ENCODE data around the gene ARHGAP31. TPM values are rescaled to one million over a fixed set of nuclear protein-coding genes. Genes with fewer than 3 reads are reported as not detected.

The ARHGAP31 gene
- total and polyA plus RNA-seq, 10 of the 15 experiments (the other 5 are each of a cell fraction or from before 2014, with no cell fraction given), result 0.97 to 29.8 (median 10.3) TPM

GRCh38 chr3:119302697-119303551 lies 8.7 kb downstream of the ARHGAP31 start:
- H3K79me2 ChIP-seq (ENCODE audit: control insufficient read depth, insufficient read depth, low read length), result peaks cover 68% of the 10 kb centered on the region
- peaks cover 0 to 15% of the 10 kb centered on the region in 2 experiments; a peak in 2 of 4 replicates for H3K36me3 ChIP-seq (ENCODE audit: control insufficient read depth in 2 of 2, insufficient read depth in 2 of 2, low read length in 1 of 2)
- peak overlapping the region; percentile 62 for H3K27ac ChIP-seq (ENCODE audit: control insufficient read depth, insufficient read depth)
- H3K4me2 ChIP-seq (ENCODE audit: control insufficient read depth, insufficient read depth), result peak overlapping the region; percentile 79
- peaks cover 49% of the 10 kb centered on the region for H3K4me1 ChIP-seq (ENCODE audit: control insufficient read depth, insufficient read depth, low read length)
- H3K4me3 ChIP-seq, result peak overlapping the region; percentile 13; the same call in 1 of the 2 replicates
- ChIA-PET POLR2A (interaction anchor here (0.9 to 2.3 kb wide), 5 partner anchors 9 to 73 kb away, joined by 3 to 6 read pairs (median 4); partner anchors contain the start of gene ARHGAP31), RAD21 (ENCODE audit: unreplicated experiment) (interaction anchor here (0.6 to 5.1 kb wide), 8 partner anchors 9 to 161 kb away, joined by 3 to 34 read pairs (median 4); partner anchors contain the start of genes ARHGAP31 and B4GALT4), SMC1A (ENCODE audit: uncharacterized antibody, unreplicated experiment) (interaction anchor here (0.9 to 3.3 kb wide), 12 partner anchors 11 to 95 kb away, joined by 3 to 12 read pairs (median 4); no protein-coding TSS in a partner anchor), CTCF (interaction anchor here (0.6 to 1.6 kb wide), 5 partner anchors 10 to 94 kb away, joined by 3 to 11 read pairs (median 3); partner anchors contain the start of gene ARHGAP31)
- no peaks in the 10 kb centered on the region for H4K20me1 ChIP-seq (ENCODE audit: control insufficient read depth, insufficient read depth)
- ATAC-seq (peak; percentile 63), FAIRE-seq (peak; percentile 91), DNase-seq (ENCODE audit: low read depth, low spot score) (no peak)
- intact Hi-C loops (cut with micrococcal nuclease; ENCODE audit: unreplicated experiment), result no loop called here
- H3K9ac ChIP-seq (ENCODE audit: control insufficient read depth, insufficient read depth, low read length), result no peak overlapping the region
- no peaks in the 10 kb centered on the region for H3K27me3 ChIP-seq (replicated peaks in 1 of 2; ENCODE audit: control insufficient read depth in 2 of 2, insufficient read depth in 2 of 2, low read length in 1 of 2)
- peak overlapping the region; percentile 48 for H2AFZ ChIP-seq (ENCODE audit: control insufficient read depth, low read depth, low read length)
- WGBS (ENCODE audit: insufficient coverage, insufficient replicate concordance, low lambda C conversion rate, missing lambda C conversion rate), result 21% methylated on average over 7 of the region's 7 CpGs
- no peaks in the 10 kb centered on the region for H3K9me3 ChIP-seq (replicated peaks; ENCODE audit: control insufficient read depth, insufficient read depth, low read length)
- no TSS peak for BruUV-seq (replicated peaks)
- in situ Hi-C loops (cut with MboI), result no loop called here
- TF ChIP-seq ASH2L (IDR thresholded peaks at IDR 0.05; ENCODE audit: borderline replicate concordance, low read depth) (no peak), NBN (IDR thresholded peaks at IDR 0.05) (0 out of 2 replicates have a peak, but pooled peaks have one; percentile 19), EED (IDR thresholded peaks at IDR 0.05; ENCODE audit: low read depth) (0 out of 2 replicates have a peak, but pooled peaks have one; percentile 25), SPI1 (IDR thresholded peaks at IDR 0.05; ENCODE audit: borderline replicate concordance, insufficient read depth, low read depth, low read length) (peak; percentile 12; the same call in 1 of the 2 replicates), IKZF1 (conservative IDR thresholded peaks at IDR 0.05) (peak; percentile 42; the same call in 1 of the 2 replicates), TCF7 (IDR thresholded peaks at IDR 0.05; ENCODE audit: borderline replicate concordance) (no peak), MLLT1 (IDR thresholded peaks at IDR 0.05) (peak; percentile 93), POU2F2 (IDR thresholded peaks at IDR 0.05; ENCODE audit: borderline replicate concordance, low read depth, low read length) (peak; percentile 62), RELA (IDR thresholded peaks at IDR 0.05; ENCODE audit: borderline replicate concordance, partially characterized antibody) (no peak), CBX5 (IDR thresholded peaks at IDR 0.05; ENCODE audit: low read depth) (no peak), IKZF2 (IDR thresholded peaks at IDR 0.05) (peak; percentile 15 to 34; a peak in 1 of 4 replicates)
- TF ChIP-seq, protein P1, sequence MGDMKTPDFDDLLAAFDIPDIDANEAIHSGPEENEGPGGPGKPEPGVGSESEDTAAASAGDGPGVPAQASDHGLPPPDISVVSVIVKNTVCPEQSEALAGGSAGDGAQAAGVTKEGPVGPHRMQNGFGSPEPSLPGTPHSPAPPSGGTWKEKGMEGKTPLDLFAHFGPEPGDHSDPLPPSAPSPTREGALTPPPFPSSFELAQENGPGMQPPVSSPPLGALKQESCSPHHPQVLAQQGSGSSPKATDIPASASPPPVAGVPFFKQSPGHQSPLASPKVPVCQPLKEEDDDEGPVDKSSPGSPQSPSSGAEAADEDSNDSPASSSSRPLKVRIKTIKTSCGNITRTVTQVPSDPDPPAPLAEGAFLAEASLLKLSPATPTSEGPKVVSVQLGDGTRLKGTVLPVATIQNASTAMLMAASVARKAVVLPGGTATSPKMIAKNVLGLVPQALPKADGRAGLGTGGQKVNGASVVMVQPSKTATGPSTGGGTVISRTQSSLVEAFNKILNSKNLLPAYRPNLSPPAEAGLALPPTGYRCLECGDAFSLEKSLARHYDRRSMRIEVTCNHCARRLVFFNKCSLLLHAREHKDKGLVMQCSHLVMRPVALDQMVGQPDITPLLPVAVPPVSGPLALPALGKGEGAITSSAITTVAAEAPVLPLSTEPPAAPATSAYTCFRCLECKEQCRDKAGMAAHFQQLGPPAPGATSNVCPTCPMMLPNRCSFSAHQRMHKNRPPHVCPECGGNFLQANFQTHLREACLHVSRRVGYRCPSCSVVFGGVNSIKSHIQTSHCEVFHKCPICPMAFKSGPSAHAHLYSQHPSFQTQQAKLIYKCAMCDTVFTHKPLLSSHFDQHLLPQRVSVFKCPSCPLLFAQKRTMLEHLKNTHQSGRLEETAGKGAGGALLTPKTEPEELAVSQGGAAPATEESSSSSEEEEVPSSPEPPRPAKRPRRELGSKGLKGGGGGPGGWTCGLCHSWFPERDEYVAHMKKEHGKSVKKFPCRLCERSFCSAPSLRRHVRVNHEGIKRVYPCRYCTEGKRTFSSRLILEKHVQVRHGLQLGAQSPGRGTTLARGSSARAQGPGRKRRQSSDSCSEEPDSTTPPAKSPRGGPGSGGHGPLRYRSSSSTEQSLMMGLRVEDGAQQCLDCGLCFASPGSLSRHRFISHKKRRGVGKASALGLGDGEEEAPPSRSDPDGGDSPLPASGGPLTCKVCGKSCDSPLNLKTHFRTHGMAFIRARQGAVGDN (IDR thresholded peaks at IDR 0.05), result no peak
- TF ChIP-seq, protein P2, sequence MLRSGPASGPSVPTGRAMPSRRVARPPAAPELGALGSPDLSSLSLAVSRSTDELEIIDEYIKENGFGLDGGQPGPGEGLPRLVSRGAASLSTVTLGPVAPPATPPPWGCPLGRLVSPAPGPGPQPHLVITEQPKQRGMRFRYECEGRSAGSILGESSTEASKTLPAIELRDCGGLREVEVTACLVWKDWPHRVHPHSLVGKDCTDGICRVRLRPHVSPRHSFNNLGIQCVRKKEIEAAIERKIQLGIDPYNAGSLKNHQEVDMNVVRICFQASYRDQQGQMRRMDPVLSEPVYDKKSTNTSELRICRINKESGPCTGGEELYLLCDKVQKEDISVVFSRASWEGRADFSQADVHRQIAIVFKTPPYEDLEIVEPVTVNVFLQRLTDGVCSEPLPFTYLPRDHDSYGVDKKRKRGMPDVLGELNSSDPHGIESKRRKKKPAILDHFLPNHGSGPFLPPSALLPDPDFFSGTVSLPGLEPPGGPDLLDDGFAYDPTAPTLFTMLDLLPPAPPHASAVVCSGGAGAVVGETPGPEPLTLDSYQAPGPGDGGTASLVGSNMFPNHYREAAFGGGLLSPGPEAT (IDR thresholded peaks at IDR 0.05; ENCODE audit: low read depth), result 0 out of 2 replicates have a peak, but pooled peaks have one; percentile 25
